ENCODE data around the gene ZMYND8. TPM values are rescaled to one million over a fixed set of nuclear protein-coding genes. Genes with fewer than 3 reads are reported as not detected.

The ZMYND8 gene
- total and polyA plus RNA-seq, 2 of the 8 experiments (the other 6 are each of a cell fraction or from before 2014, with no cell fraction given), result 50.5 to 163 TPM

GRCh38 chr20:47358672-47359529 is 2.4 kb upstream of the ZMYND8 start (continued):
- TF ChIP-seq, protein P1, sequence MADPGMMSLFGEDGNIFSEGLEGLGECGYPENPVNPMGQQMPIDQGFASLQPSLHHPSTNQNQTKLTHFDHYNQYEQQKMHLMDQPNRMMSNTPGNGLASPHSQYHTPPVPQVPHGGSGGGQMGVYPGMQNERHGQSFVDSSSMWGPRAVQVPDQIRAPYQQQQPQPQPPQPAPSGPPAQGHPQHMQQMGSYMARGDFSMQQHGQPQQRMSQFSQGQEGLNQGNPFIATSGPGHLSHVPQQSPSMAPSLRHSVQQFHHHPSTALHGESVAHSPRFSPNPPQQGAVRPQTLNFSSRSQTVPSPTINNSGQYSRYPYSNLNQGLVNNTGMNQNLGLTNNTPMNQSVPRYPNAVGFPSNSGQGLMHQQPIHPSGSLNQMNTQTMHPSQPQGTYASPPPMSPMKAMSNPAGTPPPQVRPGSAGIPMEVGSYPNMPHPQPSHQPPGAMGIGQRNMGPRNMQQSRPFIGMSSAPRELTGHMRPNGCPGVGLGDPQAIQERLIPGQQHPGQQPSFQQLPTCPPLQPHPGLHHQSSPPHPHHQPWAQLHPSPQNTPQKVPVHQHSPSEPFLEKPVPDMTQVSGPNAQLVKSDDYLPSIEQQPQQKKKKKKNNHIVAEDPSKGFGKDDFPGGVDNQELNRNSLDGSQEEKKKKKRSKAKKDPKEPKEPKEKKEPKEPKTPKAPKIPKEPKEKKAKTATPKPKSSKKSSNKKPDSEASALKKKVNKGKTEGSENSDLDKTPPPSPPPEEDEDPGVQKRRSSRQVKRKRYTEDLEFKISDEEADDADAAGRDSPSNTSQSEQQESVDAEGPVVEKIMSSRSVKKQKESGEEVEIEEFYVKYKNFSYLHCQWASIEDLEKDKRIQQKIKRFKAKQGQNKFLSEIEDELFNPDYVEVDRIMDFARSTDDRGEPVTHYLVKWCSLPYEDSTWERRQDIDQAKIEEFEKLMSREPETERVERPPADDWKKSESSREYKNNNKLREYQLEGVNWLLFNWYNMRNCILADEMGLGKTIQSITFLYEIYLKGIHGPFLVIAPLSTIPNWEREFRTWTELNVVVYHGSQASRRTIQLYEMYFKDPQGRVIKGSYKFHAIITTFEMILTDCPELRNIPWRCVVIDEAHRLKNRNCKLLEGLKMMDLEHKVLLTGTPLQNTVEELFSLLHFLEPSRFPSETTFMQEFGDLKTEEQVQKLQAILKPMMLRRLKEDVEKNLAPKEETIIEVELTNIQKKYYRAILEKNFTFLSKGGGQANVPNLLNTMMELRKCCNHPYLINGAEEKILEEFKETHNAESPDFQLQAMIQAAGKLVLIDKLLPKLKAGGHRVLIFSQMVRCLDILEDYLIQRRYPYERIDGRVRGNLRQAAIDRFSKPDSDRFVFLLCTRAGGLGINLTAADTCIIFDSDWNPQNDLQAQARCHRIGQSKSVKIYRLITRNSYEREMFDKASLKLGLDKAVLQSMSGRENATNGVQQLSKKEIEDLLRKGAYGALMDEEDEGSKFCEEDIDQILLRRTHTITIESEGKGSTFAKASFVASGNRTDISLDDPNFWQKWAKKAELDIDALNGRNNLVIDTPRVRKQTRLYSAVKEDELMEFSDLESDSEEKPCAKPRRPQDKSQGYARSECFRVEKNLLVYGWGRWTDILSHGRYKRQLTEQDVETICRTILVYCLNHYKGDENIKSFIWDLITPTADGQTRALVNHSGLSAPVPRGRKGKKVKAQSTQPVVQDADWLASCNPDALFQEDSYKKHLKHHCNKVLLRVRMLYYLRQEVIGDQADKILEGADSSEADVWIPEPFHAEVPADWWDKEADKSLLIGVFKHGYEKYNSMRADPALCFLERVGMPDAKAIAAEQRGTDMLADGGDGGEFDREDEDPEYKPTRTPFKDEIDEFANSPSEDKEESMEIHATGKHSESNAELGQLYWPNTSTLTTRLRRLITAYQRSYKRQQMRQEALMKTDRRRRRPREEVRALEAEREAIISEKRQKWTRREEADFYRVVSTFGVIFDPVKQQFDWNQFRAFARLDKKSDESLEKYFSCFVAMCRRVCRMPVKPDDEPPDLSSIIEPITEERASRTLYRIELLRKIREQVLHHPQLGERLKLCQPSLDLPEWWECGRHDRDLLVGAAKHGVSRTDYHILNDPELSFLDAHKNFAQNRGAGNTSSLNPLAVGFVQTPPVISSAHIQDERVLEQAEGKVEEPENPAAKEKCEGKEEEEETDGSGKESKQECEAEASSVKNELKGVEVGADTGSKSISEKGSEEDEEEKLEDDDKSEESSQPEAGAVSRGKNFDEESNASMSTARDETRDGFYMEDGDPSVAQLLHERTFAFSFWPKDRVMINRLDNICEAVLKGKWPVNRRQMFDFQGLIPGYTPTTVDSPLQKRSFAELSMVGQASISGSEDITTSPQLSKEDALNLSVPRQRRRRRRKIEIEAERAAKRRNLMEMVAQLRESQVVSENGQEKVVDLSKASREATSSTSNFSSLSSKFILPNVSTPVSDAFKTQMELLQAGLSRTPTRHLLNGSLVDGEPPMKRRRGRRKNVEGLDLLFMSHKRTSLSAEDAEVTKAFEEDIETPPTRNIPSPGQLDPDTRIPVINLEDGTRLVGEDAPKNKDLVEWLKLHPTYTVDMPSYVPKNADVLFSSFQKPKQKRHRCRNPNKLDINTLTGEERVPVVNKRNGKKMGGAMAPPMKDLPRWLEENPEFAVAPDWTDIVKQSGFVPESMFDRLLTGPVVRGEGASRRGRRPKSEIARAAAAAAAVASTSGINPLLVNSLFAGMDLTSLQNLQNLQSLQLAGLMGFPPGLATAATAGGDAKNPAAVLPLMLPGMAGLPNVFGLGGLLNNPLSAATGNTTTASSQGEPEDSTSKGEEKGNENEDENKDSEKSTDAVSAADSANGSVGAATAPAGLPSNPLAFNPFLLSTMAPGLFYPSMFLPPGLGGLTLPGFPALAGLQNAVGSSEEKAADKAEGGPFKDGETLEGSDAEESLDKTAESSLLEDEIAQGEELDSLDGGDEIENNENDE (IDR thresholded peaks at IDR 0.05; ENCODE audit: insufficient replicate concordance, low read length), result peak; percentile 52
- no peak for TF ChIP-seq CBX8 (IDR thresholded peaks at IDR 0.05; ENCODE audit: borderline replicate concordance, low read depth, low read length)
- TF ChIP-seq NANOG (IDR thresholded peaks at IDR 0.05; ENCODE audit: insufficient read depth, low read depth, low read length, poor library complexity, severe bottlenecking), result no peak
- TF ChIP-seq CBX5 (IDR thresholded peaks at IDR 0.05; ENCODE audit: low read depth, low read length), result no peak
- no peak for TF ChIP-seq FOSL1 (IDR thresholded peaks at IDR 0.05; ENCODE audit: insufficient read depth, low read depth, low read length)
- 0 out of 2 replicates have a peak, but pooled peaks have one; percentile 39 for TF ChIP-seq CEBPB (IDR thresholded peaks at IDR 0.05; ENCODE audit: low read depth, low read length)
- TF ChIP-seq ASH2L (IDR thresholded peaks at IDR 0.05; ENCODE audit: low read length), result peak; percentile 31
- TF ChIP-seq SP1 (IDR thresholded peaks at IDR 0.05; ENCODE audit: low read depth, low read length), result no peak

All from H1 (cell line).